ENCODE measurements around the gene DNAJA3. TPM values are rescaled to one million over a fixed set of nuclear protein-coding genes. Genes with fewer than 3 reads are reported as not detected.

Gene DNAJA3
- total and polyA plus RNA-seq, 10 of the 15 experiments (the other 5 are each of a cell fraction or from before 2014, with no cell fraction given) = 8.4 to 141 (median 60.8) TPM

GRCh38 chr16:4435337-4436067, 9.8 kb downstream of the DNAJA3 start (continued):
- no peak for TF ChIP-seq JUND (IDR thresholded peaks at IDR 0.05; ENCODE audit: low read depth, low read length)
- TF ChIP-seq MYB (IDR thresholded peaks at IDR 0.05; ENCODE audit: borderline replicate concordance, low read depth, low read length) = no peak
- TF ChIP-seq CTCF (IDR thresholded peaks at IDR 0.05 in 2 of 3, conservative IDR thresholded peaks at IDR 0.05 in 1 of 3; ENCODE audit: control insufficient read depth in 2 of 3, extremely low read depth in 1 of 3, insufficient read depth in 1 of 3, low read depth in 3 of 3, low read length in 3 of 3) = no peak

GRCh38 chr16:4437366-4437765, 11.7 kb downstream of the DNAJA3 start:
- CTCF ChIA-PET = interaction anchor here (0.6 to 0.9 kb wide), 2 partner anchors 24 to 53 kb away, joined by 3 read pairs; no protein-coding TSS in a partner anchor
- BruUV-seq (replicated peaks) = no TSS peak

More at GRCh38 chr16:4437366-4437765, 11.7 kb downstream of the DNAJA3 start:
- H4K20me1 ChIP-seq (ENCODE audit: control insufficient read depth, insufficient read depth) = no peaks in the 10 kb centered on the region; the same call in 1 of the 2 replicates
- no peak overlapping the region for H3K27ac ChIP-seq (ENCODE audit: control insufficient read depth, insufficient read depth)
- SMC1A ChIA-PET (ENCODE audit: uncharacterized antibody, unreplicated experiment) = interaction anchor here (0.6 kb wide), 1 partner anchor 270 kb away, joined by 3 read pairs; no protein-coding TSS in a partner anchor
- intact Hi-C loops (cut with micrococcal nuclease; ENCODE audit: unreplicated experiment) (no loop called here), in situ Hi-C loops (cut with MboI) (no loop called here)
- H2AFZ ChIP-seq (ENCODE audit: control insufficient read depth, low read depth, low read length) = no peak overlapping the region
- POLR2A ChIA-PET = no interaction called here
- H3K4me2 ChIP-seq (ENCODE audit: control insufficient read depth, insufficient read depth) = no peak overlapping the region
- H3K4me1 ChIP-seq (ENCODE audit: control insufficient read depth, insufficient read depth, low read length) = no peaks in the 10 kb centered on the region
- no peaks in the 10 kb centered on the region; the same call in 1 of the 2 replicates for H3K79me2 ChIP-seq (ENCODE audit: control insufficient read depth, insufficient read depth, low read length)
- DNase-seq (ENCODE audit: low read depth, low spot score) (no peak), ATAC-seq (no peak), FAIRE-seq (no peak)
- TF ChIP-seq MYB (IDR thresholded peaks at IDR 0.05; ENCODE audit: borderline replicate concordance, low read depth, low read length) (no peak), CREB1 (IDR thresholded peaks at IDR 0.05; ENCODE audit: low read depth) (no peak), SREBF2 (IDR thresholded peaks at IDR 0.05; ENCODE audit: low read length) (no peak), IKZF2 (IDR thresholded peaks at IDR 0.05) (no peak), CUX1 (IDR thresholded peaks at IDR 0.05; ENCODE audit: insufficient replicate concordance, low read depth, low read length) (no peak), YY1 (IDR thresholded peaks at IDR 0.05; ENCODE audit: low read depth, low read length) (no peak), POLR2AphosphoS5 (IDR thresholded peaks at IDR 0.05; ENCODE audit: low read length) (no peak), ATF7 (IDR thresholded peaks at IDR 0.05; ENCODE audit: low read depth) (no peak), SIN3A (IDR thresholded peaks at IDR 0.05; ENCODE audit: low read depth, low read length) (no peak), RELA (IDR thresholded peaks at IDR 0.05; ENCODE audit: borderline replicate concordance, partially characterized antibody) (no peak), RAD21 (IDR thresholded peaks at IDR 0.05; ENCODE audit: insufficient read depth, low read depth, low read length) (no peak), ZNF24 (IDR thresholded peaks at IDR 0.05) (no peak), NR2C1 (IDR thresholded peaks at IDR 0.05) (no peak)
- H3K36me3 ChIP-seq (ENCODE audit: control insufficient read depth in 2 of 2, insufficient read depth in 2 of 2, low read length in 1 of 2) = peaks cover 6 to 35% of the 10 kb centered on the region in 2 experiments
- H3K4me3 ChIP-seq = no peak overlapping the region
- H3K9ac ChIP-seq (ENCODE audit: control insufficient read depth, insufficient read depth, low read length) = no peak overlapping the region
- no peaks in the 10 kb centered on the region for H3K9me3 ChIP-seq (replicated peaks; ENCODE audit: control insufficient read depth, insufficient read depth, low read length)
- RAD21 ChIA-PET (ENCODE audit: unreplicated experiment) = no interaction called here
- 97% methylated on average over 3 of the region's 3 CpGs for WGBS (ENCODE audit: insufficient coverage, insufficient replicate concordance, low lambda C conversion rate, missing lambda C conversion rate)
- H3K27me3 ChIP-seq (replicated peaks in 1 of 2; ENCODE audit: control insufficient read depth in 2 of 2, insufficient read depth in 2 of 2, low read length in 1 of 2) = no peaks in the 10 kb centered on the region

Measured in GM12878 (cell line).